Measurements from ENCODE around the gene ZNF195.
"Not testable (repeated sequence)": the region's sequence is repeated elsewhere in the genome, so short reads cannot be mapped to it uniquely, and the experiment has no call there.

ZNF195 gene

GRCh38 chr11:3346587-3346986 lies 32.4 kb downstream of the ZNF195 start:
- FAIRE-seq: no peak

- no peak for FAIRE-seq
These were observed 33.2 kb downstream of the ZNF195 start for GRCh38 chr11:3345736-3346135.

GRCh38 chr11:3344327-3345174 lies 34.4 kb downstream of the ZNF195 start:
- no peak for FAIRE-seq

- no peak for FAIRE-seq
These were observed 36.2 kb downstream of the ZNF195 start for GRCh38 chr11:3342709-3343108.

- FAIRE-seq: peak; percentile 92
These were observed 37.6 kb downstream of the ZNF195 start for GRCh38 chr11:3341298-3341697.

GRCh38 chr11:3340025-3340424 lies 38.9 kb downstream of the ZNF195 start:
- FAIRE-seq: no peak

GRCh38 chr11:3339340-3339624 lies 39.7 kb downstream of the ZNF195 start:
- no peak for FAIRE-seq

GRCh38 chr11:3338569-3339339 lies 40.2 kb downstream of the ZNF195 start:
- FAIRE-seq: no peak

GRCh38 chr11:3336420-3336819 lies 42.5 kb downstream of the ZNF195 start:
- not testable (repeated sequence) for FAIRE-seq

- FAIRE-seq: not testable (repeated sequence)
These were observed 45.8 kb downstream of the ZNF195 start for GRCh38 chr11:3333157-3333556.

GRCh38 chr11:3331078-3331477 lies 47.9 kb downstream of the ZNF195 start:
- FAIRE-seq: not testable (repeated sequence)

- not testable (repeated sequence) for FAIRE-seq
These were observed 48.9 kb downstream of the ZNF195 start for GRCh38 chr11:3330064-3330463.

GRCh38 chr11:3328503-3328902 lies 50.4 kb downstream of the ZNF195 start:
- not testable (repeated sequence) for FAIRE-seq

- FAIRE-seq: not testable (repeated sequence)
These were observed 52.5 kb downstream of the ZNF195 start for GRCh38 chr11:3326450-3326849.

GRCh38 chr11:3324724-3325123 lies 54.2 kb downstream of the ZNF195 start:
- peak; percentile 97 for FAIRE-seq
